HG02678 (cell line): ENCODE results near the gene FOXE3.

ENCODE experiments used
- ATAC-seq: cut with Tn5 transposase; IDR thresholded peaks from one replicate; pipeline ENCODE4 v1.9.1; 2021; ENCODE audit warnings: mild to moderate bottlenecking, moderate library complexity; ENCODE audit not compliant: unreplicated experiment

FOXE3 gene

DNA sequence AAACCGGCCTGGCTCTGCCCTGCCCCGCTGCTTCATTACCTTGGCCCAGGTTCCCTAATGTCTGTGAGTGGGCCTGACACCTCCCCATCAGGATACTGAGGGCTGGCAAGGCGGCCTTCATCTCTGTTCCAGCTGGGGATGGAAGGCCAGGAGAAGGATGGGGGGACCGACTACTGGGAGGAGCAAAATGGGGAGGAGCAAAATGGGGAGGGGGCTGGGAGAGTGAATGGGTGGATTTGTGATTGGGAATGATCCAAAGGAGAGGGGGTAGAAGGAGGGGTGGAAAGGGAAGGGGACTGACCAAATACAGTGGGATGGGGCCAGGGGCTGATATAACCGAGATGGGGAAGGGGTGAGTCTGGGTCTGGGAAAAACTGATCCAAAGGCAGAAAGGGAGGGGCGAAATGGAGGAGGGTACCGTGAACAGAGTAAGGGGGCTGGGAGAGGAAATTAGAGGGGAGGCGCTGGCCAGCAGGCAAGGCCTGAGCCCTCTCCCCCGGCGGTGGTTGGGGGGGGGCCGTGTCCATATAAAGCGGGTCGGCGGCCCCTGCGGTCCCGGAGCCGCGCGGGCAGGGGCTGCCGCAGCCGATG is at the start of gene FOXE3:
FOXE3 (plus strand) TSS at position 558 of the 591 bp plus-strand sequence; CDS start at position 589, 31 bp downstream.
- no peak for ATAC-seq

DNA sequence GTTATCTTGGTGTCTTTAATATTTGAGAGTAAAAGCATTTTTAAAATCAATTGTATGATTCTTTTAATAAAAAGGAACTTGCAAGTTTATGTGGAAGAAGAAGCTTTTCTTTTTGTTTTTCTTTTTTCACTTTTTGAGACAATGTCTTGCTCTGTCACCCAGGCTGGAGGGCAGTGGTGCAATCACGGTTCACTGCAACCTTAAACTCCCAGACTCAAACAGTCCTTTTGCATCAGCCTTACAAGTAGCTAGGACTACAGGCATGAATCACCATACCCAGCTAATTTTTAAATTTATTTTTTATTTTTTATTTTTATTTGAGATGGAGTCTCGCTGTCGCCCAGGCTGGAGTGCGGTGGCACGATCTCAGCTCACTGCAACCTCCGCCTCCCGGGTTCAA is 48.4 kb upstream of the FOXE3 start:
- ATAC-seq = no peak

GRCh38 chr1:47371016-47371517 is 45.0 kb upstream of the FOXE3 start:
- no peak for ATAC-seq

DNA sequence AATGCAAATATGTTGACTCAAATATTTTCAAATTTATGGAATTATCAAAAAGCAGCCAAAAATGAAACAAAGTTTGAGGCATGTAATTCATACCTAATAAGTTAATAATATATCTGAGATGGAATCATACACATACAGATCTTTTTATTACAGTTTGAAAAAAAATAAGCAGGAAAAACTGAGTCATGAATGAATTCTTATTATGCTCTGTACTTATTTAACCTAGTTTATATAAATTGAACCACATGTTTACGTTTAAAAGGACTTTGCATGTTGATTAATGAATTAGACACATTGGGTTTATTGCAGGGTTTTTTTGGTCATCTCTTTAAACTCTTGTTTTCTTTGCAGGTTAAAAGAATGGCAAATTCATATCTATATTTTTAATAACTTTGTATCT is 41.6 kb upstream of the FOXE3 start:
- no peak for ATAC-seq

- ATAC-seq = no peak
Measured at GRCh38 chr1:47378147-47378546, 37.9 kb upstream of the FOXE3 start.

GRCh38 chr1:47380699-47381098 is 35.4 kb upstream of the FOXE3 start:
- no peak for ATAC-seq

DNA sequence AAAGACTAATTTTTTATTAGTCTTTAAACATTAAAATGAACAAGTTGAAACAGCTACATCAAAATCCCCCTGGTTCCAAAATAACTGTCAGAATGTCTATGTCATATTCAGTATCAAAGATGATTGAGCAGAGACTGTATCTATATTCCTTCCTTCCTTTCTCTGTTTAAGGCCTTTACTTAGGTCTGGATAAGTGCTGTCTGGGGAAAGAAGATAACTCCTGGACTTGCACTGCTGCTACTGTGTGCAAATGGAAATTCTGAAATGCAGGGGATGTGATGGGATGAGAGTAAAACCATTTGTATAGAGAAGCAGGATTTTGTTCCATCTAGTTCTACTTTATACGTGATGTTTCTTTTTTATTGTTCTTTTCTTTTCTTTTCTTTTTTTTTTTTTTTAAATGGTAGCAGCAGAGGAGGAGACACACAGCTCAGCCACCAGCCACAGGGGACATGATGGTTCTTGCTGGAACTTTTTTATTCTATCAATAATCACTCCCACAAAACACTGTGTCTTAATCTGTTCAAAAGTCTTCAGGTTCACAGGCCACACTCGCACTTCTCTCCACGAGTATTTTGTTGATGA is 33.6 kb upstream of the FOXE3 start:
- ATAC-seq = no peak

DNA sequence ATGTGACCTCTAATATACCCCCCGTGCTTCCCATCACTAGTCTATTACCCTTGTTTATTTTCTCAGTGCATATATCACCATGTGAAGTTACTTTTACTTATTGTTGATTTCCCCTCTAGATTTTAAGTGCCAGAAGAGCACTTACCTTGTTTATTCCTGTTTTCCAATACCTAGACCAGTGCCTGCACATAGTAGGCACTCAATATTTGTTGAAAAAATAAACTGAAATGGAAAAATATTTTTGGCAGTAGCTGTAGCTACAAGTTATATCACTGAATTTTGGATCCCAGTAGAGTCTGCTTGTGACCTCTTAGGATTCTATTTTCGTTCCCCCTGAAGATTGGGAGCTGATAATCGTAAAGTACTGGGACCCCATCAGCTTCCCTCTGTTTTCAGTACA is 32.0 kb upstream of the FOXE3 start:
- ATAC-seq = no peak

- no peak for ATAC-seq
Measured at GRCh38 chr1:47385020-47385419, 31.1 kb upstream of the FOXE3 start.

- no peak for ATAC-seq
Measured at GRCh38 chr1:47386268-47386667, 29.8 kb upstream of the FOXE3 start.

GRCh38 chr1:47388030-47388890 is 27.8 kb upstream of the FOXE3 start:
- peak; percentile 18 for ATAC-seq

DNA sequence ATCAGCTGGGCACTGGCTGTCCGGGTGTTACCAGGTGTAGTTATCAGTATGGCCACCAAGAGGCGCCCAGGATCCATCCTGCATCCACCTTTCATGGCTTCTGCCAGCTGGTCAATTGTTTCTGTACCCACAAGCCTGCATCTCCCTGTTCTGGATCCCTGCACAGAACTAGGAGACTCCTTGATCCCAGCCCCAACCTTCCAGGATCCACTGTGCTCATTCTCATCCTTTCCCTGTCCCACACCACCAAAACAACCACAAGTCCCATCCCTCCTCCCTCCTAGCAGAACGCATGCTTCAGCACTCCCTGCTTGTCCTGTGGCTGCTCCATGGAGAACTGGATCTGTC is 27.2 kb upstream of the FOXE3 start:
- peak; percentile 51 for ATAC-seq

GRCh38 chr1:47389731-47390130 is 26.4 kb upstream of the FOXE3 start:
- no peak for ATAC-seq

DNA sequence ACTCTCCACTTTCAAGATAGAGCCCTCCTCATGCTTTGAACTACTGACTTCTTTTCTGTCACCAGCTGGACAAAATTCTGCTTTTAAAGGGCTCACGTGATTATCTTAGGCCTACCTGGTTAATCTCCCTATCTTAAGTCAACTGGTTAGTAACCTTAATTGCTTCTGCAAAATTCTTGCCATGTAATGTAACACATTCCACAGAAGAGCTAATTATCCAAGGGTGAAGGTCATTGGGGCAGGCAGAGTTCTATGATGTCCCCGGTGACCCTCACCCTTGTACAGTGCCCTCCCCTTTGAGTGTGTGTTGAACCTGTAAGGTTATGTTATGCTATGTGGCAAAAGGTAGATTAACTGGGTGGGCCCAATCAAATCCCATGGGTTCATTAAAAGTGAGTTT is 25.2 kb upstream of the FOXE3 start:
- ATAC-seq = no peak

DNA sequence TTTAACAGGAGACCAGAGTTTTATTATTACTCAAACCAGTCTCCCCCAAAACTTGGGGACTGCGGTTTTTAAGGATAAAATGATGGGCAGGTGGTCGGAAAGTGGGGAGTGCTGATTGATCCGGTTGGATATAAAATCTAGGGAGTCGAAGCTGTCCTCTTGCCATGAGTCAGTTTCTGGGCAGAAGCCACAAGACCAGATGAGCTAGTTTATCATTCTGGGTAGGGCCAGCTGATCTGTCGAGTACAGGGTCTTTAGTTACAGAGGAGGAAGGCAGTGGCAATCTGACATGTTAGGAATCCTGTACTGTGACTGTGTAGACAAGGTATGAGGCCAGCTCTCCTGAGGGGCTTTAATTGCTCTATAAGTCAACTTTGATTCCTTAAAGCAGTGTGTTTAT is 22.9 kb upstream of the FOXE3 start:
- no peak for ATAC-seq

- no peak for ATAC-seq
Measured at GRCh38 chr1:47395433-47395832, 20.7 kb upstream of the FOXE3 start.

- ATAC-seq = no peak
Measured at GRCh38 chr1:47396671-47397196, 19.4 kb upstream of the FOXE3 start.

DNA sequence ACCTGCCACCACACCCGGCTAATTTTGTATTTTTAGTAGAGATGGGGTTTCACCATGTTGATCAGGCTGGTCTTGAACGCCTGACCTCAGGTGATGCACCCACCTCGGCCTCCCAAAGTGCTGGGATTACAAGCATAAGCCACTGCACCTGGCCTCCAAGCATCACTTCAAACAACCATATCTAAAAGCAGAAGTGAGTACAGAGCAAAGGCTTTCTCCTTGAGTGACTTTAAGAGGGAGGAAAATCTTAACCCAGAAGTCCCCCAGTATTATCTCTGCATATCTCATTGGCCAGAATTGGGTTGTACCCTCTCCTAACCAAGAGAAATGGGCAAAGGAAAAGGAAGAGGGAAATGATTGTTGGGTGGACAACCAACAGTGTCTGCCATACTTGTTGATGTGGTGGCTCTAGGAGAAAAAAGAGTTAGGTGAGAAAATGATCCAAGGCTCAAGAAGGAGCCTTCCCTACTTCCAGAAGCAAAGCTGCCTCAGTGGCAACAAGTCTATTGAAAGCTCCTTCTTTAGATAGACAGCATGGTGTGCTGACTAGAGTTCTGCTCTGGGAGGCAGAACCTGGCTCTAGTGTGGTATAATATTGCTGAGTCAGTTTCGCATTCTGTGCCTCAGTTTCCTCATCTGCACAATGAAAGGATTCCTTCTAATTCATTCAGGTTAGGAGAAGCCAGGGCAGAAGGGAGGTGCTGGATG is 16.8 kb upstream of the FOXE3 start:
- ATAC-seq = no peak

GRCh38 chr1:47399846-47400155 is 16.3 kb upstream of the FOXE3 start:
- ATAC-seq = no peak

DNA sequence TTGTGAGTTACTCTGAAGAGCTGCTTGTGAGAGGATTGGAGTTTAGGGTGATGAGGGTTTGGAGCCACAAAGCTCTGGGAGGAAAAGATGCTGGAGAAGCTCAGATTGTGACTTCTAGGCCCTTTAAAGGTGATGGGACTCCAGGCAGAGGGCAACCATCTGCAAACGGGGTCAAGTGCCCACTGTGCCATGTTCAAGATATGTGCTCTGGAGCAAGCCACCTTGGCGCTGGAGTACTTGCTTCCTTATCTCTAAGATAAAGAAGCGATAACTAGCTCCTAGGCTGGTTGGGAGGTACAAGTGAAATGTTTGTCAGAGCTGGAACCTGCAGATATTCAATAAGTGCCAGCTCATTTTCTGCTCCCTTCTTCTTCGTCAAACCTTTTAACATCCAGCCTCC is 14.3 kb upstream of the FOXE3 start:
- no peak for ATAC-seq

DNA sequence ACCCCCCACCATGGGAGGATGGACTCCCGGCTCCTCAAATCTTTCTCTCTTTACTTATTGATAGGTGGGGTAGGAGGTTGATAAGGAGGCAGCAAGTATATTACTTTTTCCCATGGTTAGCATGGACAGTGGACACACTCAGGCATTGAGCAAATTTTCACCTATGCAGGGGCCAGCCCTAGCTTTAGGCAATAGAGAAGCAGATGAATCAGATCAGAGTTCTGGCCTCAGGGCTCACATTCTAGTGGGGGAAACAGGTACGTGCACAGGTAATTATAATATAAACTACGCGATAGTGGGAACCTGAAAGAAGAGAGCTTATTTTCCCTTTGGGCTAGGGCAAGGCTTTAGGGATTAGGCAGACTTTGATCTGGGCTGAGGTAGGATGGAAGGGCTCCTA is 13.5 kb upstream of the FOXE3 start:
- ATAC-seq = no peak
